ENCODE data around the gene STX2.

Gene STX2

DNA sequence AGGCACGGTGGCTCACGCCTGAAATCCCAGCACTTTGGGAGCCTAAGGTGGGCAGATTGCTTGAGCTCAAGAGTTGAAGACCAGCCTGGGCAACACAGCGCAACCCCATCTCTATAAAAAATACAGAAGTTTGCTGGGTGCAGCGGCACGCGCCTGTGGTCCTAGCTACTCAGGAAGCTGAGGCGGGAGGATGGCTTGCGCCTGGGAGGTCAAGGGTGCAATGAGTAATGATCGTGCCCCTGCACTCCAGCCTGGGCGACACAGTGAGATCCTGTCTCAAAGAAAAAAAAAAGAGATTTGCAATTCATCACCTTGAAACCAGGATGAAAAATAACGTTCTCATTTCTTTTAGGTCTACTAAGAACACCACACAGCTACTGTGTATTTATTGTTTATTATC is 4.0 kb downstream of the STX2 start:
- no peak for DNase-seq (ENCODE audit: extremely low read depth, low read depth)
- TF ChIP-seq, protein P1, sequence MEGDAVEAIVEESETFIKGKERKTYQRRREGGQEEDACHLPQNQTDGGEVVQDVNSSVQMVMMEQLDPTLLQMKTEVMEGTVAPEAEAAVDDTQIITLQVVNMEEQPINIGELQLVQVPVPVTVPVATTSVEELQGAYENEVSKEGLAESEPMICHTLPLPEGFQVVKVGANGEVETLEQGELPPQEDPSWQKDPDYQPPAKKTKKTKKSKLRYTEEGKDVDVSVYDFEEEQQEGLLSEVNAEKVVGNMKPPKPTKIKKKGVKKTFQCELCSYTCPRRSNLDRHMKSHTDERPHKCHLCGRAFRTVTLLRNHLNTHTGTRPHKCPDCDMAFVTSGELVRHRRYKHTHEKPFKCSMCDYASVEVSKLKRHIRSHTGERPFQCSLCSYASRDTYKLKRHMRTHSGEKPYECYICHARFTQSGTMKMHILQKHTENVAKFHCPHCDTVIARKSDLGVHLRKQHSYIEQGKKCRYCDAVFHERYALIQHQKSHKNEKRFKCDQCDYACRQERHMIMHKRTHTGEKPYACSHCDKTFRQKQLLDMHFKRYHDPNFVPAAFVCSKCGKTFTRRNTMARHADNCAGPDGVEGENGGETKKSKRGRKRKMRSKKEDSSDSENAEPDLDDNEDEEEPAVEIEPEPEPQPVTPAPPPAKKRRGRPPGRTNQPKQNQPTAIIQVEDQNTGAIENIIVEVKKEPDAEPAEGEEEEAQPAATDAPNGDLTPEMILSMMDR (IDR thresholded peaks at IDR 0.05; ENCODE audit: low read depth, low read length) = no peak

DNA sequence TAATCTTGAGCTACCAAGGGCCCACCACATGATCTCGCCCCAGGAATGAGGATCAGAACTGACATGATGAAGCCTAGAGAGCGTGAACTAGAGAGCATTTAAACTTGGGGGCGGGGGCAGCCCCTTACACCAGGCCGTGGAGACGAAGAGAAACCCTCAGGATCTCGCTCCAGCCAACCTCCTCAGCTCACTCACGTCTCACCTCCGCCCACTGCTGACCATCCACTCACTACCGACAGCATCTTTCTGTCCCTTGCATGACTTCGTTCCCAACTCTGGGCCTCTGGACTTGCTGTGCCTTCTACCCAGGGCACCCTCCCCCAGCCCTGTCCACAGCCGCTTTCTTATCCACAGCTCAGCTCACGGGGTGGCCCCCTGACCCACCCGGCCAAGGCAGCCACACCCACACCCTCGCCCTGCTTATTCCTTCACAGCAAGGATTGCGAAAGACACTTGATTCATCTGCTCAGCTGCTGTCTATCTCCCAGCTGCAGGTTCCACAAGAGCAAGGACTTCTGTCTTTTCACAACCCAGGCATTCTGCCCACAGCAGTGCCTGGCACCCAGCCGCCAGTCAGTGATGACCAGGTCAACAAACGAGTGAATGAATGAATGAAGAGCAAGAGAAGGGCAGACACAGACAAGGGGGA is 6.4 kb downstream of the STX2 start:
- no peak for DNase-seq (ENCODE audit: extremely low read depth, low read depth)
- TF ChIP-seq, protein P1 (IDR thresholded peaks at IDR 0.05; ENCODE audit: low read depth, low read length) = no peak

DNA sequence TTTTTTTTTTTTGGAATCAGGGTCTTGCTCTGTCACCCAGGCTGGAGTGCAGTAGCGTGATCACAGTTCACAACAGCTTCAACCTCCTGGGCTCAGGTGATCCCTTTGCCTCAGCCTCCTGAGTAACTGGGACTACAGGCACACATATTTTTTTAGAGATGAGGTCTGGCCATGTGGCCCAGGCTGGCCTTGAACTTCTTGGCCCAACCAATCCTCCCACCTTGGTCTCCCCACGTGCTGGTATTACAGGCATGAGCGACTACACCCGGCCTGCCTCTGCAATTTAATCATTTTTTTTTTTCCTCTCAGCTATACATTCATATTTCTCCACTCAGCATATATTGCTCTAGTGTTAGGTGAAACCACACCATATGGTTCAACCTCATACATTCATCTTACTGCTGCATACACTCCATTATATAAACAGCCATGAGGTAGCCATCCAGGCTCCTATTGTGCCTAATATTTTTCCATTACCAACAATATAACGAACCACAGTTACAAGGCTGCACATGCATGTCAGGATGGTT is 7.1 kb downstream of the STX2 start:
- DNase-seq (ENCODE audit: extremely low read depth, low read depth) = no peak
- TF ChIP-seq, protein P1 (IDR thresholded peaks at IDR 0.05; ENCODE audit: low read depth, low read length) = no peak

DNA sequence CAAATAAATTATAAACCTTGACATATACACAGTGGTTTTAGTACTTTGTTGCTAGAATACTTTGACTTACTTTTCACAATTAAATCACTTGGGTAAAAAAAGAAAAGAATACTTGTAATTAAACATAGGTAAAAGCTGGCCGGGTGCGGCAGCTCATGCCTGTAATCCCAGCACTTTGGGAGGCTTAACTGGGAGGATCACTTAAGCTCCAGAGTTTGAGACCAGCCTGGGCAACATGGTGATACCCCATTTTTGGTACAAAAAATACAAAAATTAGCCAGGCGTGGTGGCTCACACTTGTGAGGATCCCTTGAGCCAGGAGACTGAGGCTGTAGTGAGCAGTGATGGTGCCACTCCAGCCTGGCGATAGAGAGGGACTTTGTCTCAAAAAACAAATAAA is 7.8 kb downstream of the STX2 start:
- DNase-seq (ENCODE audit: extremely low read depth, low read depth) = no peak
- TF ChIP-seq, protein P1 (IDR thresholded peaks at IDR 0.05; ENCODE audit: low read depth, low read length) = no peak

DNA sequence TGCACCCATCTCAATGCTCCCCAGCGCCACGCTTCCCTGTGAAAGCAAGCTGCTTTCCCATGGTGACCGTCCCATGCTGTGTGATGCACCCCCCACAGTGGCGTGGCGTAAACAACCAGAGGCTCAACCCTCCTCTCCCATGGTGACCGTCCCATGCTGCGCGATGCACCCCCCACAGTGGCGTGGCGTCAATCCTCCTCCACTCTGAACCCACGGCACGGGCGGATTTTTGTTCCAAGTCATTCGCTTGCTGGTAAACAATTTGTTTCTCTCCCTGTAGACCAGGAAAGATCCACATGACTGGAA is 8.9 kb downstream of the STX2 start:
- TF ChIP-seq, protein P1 (IDR thresholded peaks at IDR 0.05; ENCODE audit: low read depth, low read length) = no peak
- DNase-seq (ENCODE audit: extremely low read depth, low read depth) = no peak

DNA sequence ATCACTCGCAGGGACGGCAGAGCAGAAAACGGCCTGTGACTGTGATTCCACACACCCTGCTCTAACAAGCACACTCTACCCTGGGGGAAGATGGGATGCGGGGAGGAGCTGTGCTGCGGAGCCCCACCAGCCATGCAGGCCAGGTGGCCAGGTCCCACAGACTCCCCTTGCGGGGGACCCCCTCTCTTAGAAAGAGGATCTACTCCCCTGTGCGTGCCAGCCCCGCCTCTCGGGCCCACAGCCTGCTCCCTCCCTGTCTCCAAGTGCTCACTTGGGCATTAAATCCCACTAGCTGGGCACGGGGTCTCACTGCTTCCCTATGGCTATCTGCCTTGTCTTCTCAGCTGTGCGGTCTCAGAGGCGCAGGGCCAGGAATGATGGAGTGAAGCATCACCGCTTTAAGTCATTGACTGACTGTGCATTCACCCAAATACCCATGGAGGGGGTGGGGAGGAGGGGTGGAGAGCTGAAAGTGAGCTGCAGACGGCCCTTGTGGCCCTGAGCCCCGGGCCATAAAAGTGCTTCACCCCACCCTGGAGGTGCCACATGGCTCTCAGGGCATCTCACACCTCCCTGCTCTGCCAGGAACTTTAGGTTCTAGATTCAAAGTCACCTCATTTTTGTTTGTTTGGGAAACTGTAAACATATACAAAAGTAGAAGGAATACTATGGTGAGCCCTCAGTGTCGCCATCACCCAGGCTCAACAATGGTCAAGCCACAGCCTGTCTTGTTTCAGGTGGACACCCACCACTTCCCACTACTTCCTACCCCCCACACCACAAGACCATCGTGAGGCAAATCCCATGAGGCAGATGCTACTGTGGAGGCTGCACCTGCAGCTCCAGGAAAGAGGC is 9.4 kb downstream of the STX2 start:
- DNase-seq (ENCODE audit: extremely low read depth, low read depth) = no peak
- TF ChIP-seq, protein P1 (IDR thresholded peaks at IDR 0.05; ENCODE audit: low read depth, low read length) = no peak

DNA sequence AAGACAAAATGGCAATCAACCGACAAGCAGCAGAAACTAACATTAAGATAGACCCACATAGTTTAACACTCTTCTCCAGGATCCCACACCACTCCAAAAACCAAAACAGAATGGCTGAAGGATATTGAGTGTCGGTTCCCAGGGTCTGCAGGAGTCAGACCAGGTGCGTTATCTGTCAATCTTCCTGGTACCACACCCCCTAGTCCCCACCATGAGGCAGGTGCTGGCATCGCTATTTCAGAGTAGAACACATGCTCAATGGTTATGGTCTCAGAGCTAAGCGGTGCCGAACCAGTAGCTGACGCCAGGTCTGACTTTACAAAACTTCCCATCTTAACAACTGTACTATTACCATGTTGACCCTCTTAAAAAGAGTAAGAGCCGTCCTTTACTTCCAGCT is 10.2 kb downstream of the STX2 start:
- DNase-seq (ENCODE audit: extremely low read depth, low read depth) = no peak
- TF ChIP-seq, protein P1 (IDR thresholded peaks at IDR 0.05; ENCODE audit: low read depth, low read length) = no peak
